ENCODE measurements around the gene MTX2. TPM values are rescaled to one million over a fixed set of nuclear protein-coding genes. Genes with fewer than 3 reads are reported as not detected.

The MTX2 gene
- total RNA-seq, 5 donors from 2014 or later (not counting 1 experiment from before 2014, with no cell fraction given), result 6.6 to 9.9 (median 9.4) TPM

DNA sequence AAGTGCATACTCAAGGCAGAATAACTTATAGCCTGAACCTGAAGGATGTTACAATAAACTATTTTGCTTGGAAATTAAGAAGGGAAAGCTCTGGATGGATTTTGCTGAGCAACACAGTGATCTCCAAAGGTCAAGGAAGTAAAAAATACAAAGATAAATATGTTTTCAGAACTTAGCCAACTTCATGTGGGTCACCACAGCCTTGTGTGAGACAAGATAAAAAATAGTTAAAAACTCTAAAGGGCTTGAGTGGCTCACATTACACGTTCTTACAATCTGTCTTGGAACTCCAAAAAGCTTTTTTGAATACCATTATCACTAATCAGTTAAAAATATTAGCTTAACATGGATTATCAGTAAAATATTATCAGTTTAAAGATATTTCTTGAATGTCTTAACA, 28.9 kb upstream of the MTX2 start:
- Mint-ChIP-seq H3K36me3 (no peaks in the 10 kb centered on the region), H3K4me1 (no peaks in the 10 kb centered on the region), H3K4me3 (no peak overlapping the region), H3K27me3 (peaks cover 40 to 42% of the 10 kb centered on the region in 2 donors), H3K27ac (no peak overlapping the region), H3K9me3 (no peaks in the 10 kb centered on the region)
- ChIA-PET CTCF (no interaction called here), POLR2A (interaction anchor here in 1 of 2 donors (0.5 kb wide), 1 partner anchor 395 kb away, joined by 3 read pairs; no protein-coding TSS in a partner anchor)
- H3K4me3 ChIP-seq (ENCODE audit: control insufficient read depth in 1 of 2, extremely low read depth in 1 of 2, low read length in 1 of 2), result no peak overlapping the region
- DNase-seq (no peak), ATAC-seq (replicated peaks in 1 of 4) (no peak)
- H3K4me1 ChIP-seq (ENCODE audit: control insufficient read depth in 1 of 2, extremely low read depth in 1 of 2, insufficient read depth in 2 of 2, low read length in 2 of 2), result no peaks in the 10 kb centered on the region
- no CpG with 5 or more reads among the region's 1 CpG for WGBS (ENCODE audit: insufficient coverage)
- no peaks in the 10 kb centered on the region for H3K36me3 ChIP-seq (ENCODE audit: control insufficient read depth in 2 of 2, extremely low read depth in 1 of 2, insufficient read depth in 1 of 2, low read length in 1 of 2)
- no peak overlapping the region for H3K27ac ChIP-seq (ENCODE audit: low read length)
- H3K27me3 ChIP-seq (replicated peaks in 1 of 2; ENCODE audit: control insufficient read depth in 2 of 2, extremely low read depth in 1 of 2, insufficient read depth in 2 of 2, low read length in 1 of 2), result peaks cover 2 to 18% of the 10 kb centered on the region in 2 experiments
- no peaks in the 10 kb centered on the region for H3K9me3 ChIP-seq

DNA sequence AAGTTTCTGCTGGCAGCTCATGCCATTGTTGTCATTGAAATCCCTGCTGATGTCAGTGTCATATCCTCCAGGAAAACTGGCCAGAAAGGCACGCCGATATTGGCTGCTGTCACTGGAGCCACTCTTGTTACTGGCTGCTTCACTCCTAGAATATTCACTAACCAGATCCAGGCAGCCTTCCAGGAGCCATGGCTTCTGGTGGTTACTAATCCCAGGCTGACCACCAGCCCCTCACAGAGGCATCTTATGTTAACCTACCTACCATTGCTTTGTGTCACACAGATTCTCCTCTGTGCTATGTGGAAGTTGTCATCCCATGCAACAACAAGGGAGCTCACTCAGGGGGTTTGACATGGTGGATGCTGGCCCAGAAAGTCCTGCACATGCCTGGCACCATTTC, 27.0 kb upstream of the MTX2 start:
- H3K36me3 ChIP-seq (ENCODE audit: control insufficient read depth in 2 of 2, extremely low read depth in 1 of 2, insufficient read depth in 1 of 2, low read length in 1 of 2), result no peaks in the 10 kb centered on the region
- Mint-ChIP-seq H3K4me1 (no peaks in the 10 kb centered on the region), H3K9me3 (no peaks in the 10 kb centered on the region), H3K27me3 (peaks cover 35 to 38% of the 10 kb centered on the region in 2 donors), H3K27ac (no peak overlapping the region), H3K36me3 (no peaks in the 10 kb centered on the region), H3K4me3 (no peak overlapping the region)
- H3K4me1 ChIP-seq (ENCODE audit: control insufficient read depth in 1 of 2, extremely low read depth in 1 of 2, insufficient read depth in 2 of 2, low read length in 2 of 2), result no peaks in the 10 kb centered on the region
- no CpG with 5 or more reads among the region's 2 CpGs for WGBS (ENCODE audit: insufficient coverage)
- H3K4me3 ChIP-seq (ENCODE audit: control insufficient read depth in 1 of 2, extremely low read depth in 1 of 2, low read length in 1 of 2), result no peak overlapping the region
- peaks cover 4 to 21% of the 10 kb centered on the region in 2 experiments for H3K27me3 ChIP-seq (replicated peaks in 1 of 2; ENCODE audit: control insufficient read depth in 2 of 2, extremely low read depth in 1 of 2, insufficient read depth in 2 of 2, low read length in 1 of 2)
- H3K9me3 ChIP-seq, result no peaks in the 10 kb centered on the region
- DNase-seq (no peak), ATAC-seq (replicated peaks in 1 of 4) (no peak)
- CTCF ChIA-PET, result no interaction called here
- no peak overlapping the region for H3K27ac ChIP-seq (ENCODE audit: low read length)
- POLR2A ChIA-PET, result interaction anchor here in 1 of 2 donors (0.6 kb wide), 1 partner anchor 43 kb away, joined by 3 read pairs; no protein-coding TSS in a partner anchor

DNA sequence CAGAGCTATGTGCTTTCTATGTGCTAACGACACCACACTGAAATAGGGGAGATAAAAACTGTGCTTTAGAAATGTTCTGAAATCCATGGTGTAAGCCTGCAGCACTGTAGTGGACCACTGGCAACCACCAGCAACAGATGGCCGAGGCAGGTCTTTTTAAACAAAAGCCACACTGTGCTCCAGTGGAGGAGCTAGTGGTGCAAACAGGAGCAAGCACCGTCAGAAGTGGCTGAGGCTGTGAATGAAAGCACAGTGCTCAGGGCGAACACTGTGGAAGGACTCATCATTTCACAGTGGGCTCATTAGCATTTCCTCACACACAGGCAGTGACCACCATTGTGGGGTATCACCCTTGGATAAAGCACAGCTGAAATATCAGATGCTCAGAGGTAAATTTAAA, 22.9 kb upstream of the MTX2 start:
- Histone ChIP-seq H3K4me3 (ENCODE audit: control insufficient read depth in 1 of 2, extremely low read depth in 1 of 2, low read length in 1 of 2) (no peak overlapping the region), H3K36me3 (ENCODE audit: control insufficient read depth in 2 of 2, extremely low read depth in 1 of 2, insufficient read depth in 1 of 2, low read length in 1 of 2) (no peaks in the 10 kb centered on the region), H3K9me3 (no peaks in the 10 kb centered on the region), H3K27ac (ENCODE audit: low read length) (no peak overlapping the region), H3K4me1 (ENCODE audit: control insufficient read depth in 1 of 2, extremely low read depth in 1 of 2, insufficient read depth in 2 of 2, low read length in 2 of 2) (no peaks in the 10 kb centered on the region), H3K27me3 (replicated peaks in 1 of 2; ENCODE audit: control insufficient read depth in 2 of 2, extremely low read depth in 1 of 2, insufficient read depth in 2 of 2, low read length in 1 of 2) (peaks cover 2 to 16% of the 10 kb centered on the region in 2 experiments)
- Mint-ChIP-seq H3K27ac (no peak overlapping the region), H3K27me3 (peaks cover 17 to 26% of the 10 kb centered on the region in 2 donors), H3K9me3 (peaks cover 0 to 4% (median 4%) of the 10 kb centered on the region in 3 donors), H3K36me3 (no peaks in the 10 kb centered on the region), H3K4me1 (no peaks in the 10 kb centered on the region), H3K4me3 (no peak overlapping the region)
- ChIA-PET CTCF (no interaction called here), POLR2A (interaction anchor here in 1 of 2 donors (0.6 kb wide), 1 partner anchor 459 kb away, joined by 3 read pairs; no protein-coding TSS in a partner anchor)
- WGBS (ENCODE audit: insufficient coverage), result 55% methylated on average over 2 of the region's 4 CpGs
- ATAC-seq (replicated peaks in 1 of 4) (no peak), DNase-seq (no peak)

DNA sequence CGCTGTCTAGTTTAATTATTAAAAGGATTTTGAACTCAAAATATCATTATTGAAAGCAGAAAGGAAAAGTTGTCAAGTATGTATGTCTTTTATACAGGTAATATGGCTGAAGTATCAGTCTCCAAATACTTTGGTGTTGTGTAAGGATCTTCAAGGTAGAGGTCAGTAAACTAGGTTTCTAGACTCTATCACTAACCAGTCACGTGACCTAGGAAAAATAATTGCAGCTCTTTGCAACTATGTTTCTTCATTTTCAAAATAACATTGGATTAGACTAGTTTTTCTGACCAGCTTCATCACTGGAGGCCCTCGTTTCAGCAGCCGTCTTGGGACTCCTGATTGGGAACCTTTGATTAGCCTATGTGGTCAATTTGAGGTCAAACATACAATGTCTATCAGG, 21.4 kb upstream of the MTX2 start:
- H3K27me3 ChIP-seq (replicated peaks in 1 of 2; ENCODE audit: control insufficient read depth in 2 of 2, extremely low read depth in 1 of 2, insufficient read depth in 2 of 2, low read length in 1 of 2), result peaks cover 2 to 10% of the 10 kb centered on the region in 2 experiments
- H3K9me3 ChIP-seq, result no peaks in the 10 kb centered on the region
- no peaks in the 10 kb centered on the region for H3K4me1 ChIP-seq (ENCODE audit: control insufficient read depth in 1 of 2, extremely low read depth in 1 of 2, insufficient read depth in 2 of 2, low read length in 2 of 2)
- H3K9me3 Mint-ChIP-seq, result peaks cover 0 to 4% (median 4%) of the 10 kb centered on the region in 3 donors
- H3K27me3 Mint-ChIP-seq, result peaks cover 17 to 24% of the 10 kb centered on the region in 2 donors
- POLR2A ChIA-PET, result no interaction called here
- no peak for DNase-seq
- CTCF ChIA-PET, result no interaction called here
- no peaks in the 10 kb centered on the region for H3K36me3 Mint-ChIP-seq
- no CpG with 5 or more reads among the region's 4 CpGs for whole genome bisulfite sequencing (ENCODE audit: insufficient coverage)
- no peak overlapping the region for H3K4me3 Mint-ChIP-seq
- H3K4me1 Mint-ChIP-seq, result no peaks in the 10 kb centered on the region
- no peak overlapping the region for H3K27ac Mint-ChIP-seq
- no peak overlapping the region for H3K4me3 ChIP-seq (ENCODE audit: control insufficient read depth in 1 of 2, extremely low read depth in 1 of 2, low read length in 1 of 2)
- H3K27ac ChIP-seq (ENCODE audit: low read length), result no peak overlapping the region
- H3K36me3 ChIP-seq (ENCODE audit: control insufficient read depth in 2 of 2, extremely low read depth in 1 of 2, insufficient read depth in 1 of 2, low read length in 1 of 2), result no peaks in the 10 kb centered on the region
- ATAC-seq (replicated peaks in 1 of 4), result no peak

DNA sequence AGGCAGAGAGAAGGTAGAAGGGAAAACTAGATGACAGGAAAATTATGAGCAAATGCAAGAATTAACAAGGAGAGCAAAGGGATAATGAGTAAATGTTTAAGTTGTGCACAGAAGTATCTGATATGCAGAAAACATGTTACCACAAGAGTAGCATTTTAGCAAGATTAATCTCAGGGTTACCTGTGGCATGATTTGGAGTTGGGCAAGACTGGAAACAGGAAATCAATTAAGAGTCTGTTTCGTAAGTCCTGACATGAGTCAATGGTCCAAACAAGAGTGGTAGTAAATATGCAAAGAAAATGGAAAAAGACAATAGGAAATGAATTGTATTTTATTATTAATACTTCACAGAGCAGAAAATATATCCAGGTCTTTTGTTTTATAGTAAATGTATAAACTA, 17.3 kb upstream of the MTX2 start:
- POLR2A ChIA-PET, result no interaction called here

DNA sequence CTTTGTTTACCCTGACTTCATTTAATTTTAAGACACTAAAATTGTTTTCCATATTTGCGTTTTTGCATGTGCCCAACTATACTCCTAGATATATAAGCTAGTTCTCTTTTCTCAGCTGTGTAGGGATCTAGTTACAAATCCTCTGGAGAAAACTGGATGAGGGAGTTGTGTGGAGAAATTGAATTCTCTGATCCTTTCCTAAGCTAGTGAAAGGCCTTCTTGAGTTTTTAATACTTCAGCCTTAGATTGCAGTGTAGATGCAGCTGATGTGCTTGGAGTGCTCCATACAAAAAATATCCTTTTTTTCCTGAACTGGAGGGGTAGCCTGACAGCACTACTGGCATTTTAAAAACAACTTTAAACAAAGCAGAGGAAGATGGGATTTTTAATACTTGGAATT, 8.6 kb upstream of the MTX2 start:
- Histone ChIP-seq H3K9me3 (no peaks in the 10 kb centered on the region), H3K36me3 (ENCODE audit: control insufficient read depth in 2 of 2, extremely low read depth in 1 of 2, insufficient read depth in 1 of 2, low read length in 1 of 2) (no peaks in the 10 kb centered on the region), H3K4me1 (ENCODE audit: control insufficient read depth in 1 of 2, extremely low read depth in 1 of 2, insufficient read depth in 2 of 2, low read length in 2 of 2) (no peaks in the 10 kb centered on the region), H3K27me3 (replicated peaks in 1 of 2; ENCODE audit: control insufficient read depth in 2 of 2, extremely low read depth in 1 of 2, insufficient read depth in 2 of 2, low read length in 1 of 2) (peaks cover 0 to 6% of the 10 kb centered on the region in 2 experiments), H3K4me3 (ENCODE audit: control insufficient read depth in 1 of 2, extremely low read depth in 1 of 2, low read length in 1 of 2) (no peak overlapping the region), H3K27ac (ENCODE audit: low read length) (no peak overlapping the region)
- CTCF ChIA-PET, result no interaction called here
- Mint-ChIP-seq H3K9me3 (no peaks in the 10 kb centered on the region), H3K27ac (no peak overlapping the region), H3K4me3 (no peak overlapping the region), H3K36me3 (no peaks in the 10 kb centered on the region), H3K4me1 (no peaks in the 10 kb centered on the region), H3K27me3 (peaks cover 16 to 28% of the 10 kb centered on the region in 2 donors)
- WGBS (ENCODE audit: insufficient coverage), result no CpG with 5 or more reads among the region's 1 CpG
- POLR2A ChIA-PET, result no interaction called here
- DNase-seq, result no peak
- ATAC-seq (replicated peaks in 1 of 4), result no peak

More for the DNA sequence above, 17.3 kb upstream of the MTX2 start:
- Histone ChIP-seq H3K4me1 (ENCODE audit: control insufficient read depth in 1 of 2, extremely low read depth in 1 of 2, insufficient read depth in 2 of 2, low read length in 2 of 2) (no peaks in the 10 kb centered on the region), H3K27ac (ENCODE audit: low read length) (no peak overlapping the region), H3K27me3 (replicated peaks in 1 of 2; ENCODE audit: control insufficient read depth in 2 of 2, extremely low read depth in 1 of 2, insufficient read depth in 2 of 2, low read length in 1 of 2) (peaks cover 0 to 8% of the 10 kb centered on the region in 2 experiments), H3K4me3 (ENCODE audit: control insufficient read depth in 1 of 2, extremely low read depth in 1 of 2, low read length in 1 of 2) (no peak overlapping the region), H3K9me3 (no peaks in the 10 kb centered on the region), H3K36me3 (ENCODE audit: control insufficient read depth in 2 of 2, extremely low read depth in 1 of 2, insufficient read depth in 1 of 2, low read length in 1 of 2) (no peaks in the 10 kb centered on the region)
- Mint-ChIP-seq H3K4me1 (no peaks in the 10 kb centered on the region), H3K9me3 (peaks cover 0 to 8% (median 7%) of the 10 kb centered on the region in 3 donors), H3K36me3 (peaks cover 3% of the 10 kb centered on the region), H3K27ac (no peak overlapping the region), H3K27me3 (peaks cover 17 to 29% of the 10 kb centered on the region in 2 donors), H3K4me3 (no peak overlapping the region)
- CTCF ChIA-PET, result no interaction called here
- DNase-seq, result no peak
- ATAC-seq (replicated peaks in 1 of 4), result no peak
- WGBS (ENCODE audit: insufficient coverage), result no CpG with 5 or more reads among the region's 1 CpG

DNA sequence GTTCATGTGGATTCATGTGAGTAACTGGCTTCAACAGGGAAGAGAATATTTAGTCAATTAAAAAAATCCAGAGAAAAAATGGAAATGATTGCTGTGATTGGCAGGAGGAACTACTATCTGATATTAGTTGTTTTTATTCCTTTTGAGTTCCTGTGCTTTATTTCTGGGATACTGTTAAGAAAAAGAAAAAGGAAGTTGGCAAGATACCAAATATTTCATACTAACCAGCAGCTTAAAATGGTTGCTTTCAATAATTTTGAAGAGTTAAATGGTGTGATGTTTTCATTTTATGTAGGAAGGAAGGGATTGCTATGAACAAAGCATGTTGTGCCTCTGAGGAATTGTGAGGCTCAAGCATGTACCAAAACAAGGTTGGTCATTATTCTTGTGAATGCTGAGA, 8.1 kb upstream of the MTX2 start:
- H3K27ac ChIP-seq (ENCODE audit: low read length), result no peak overlapping the region
- Mint-ChIP-seq H3K4me3 (no peak overlapping the region), H3K36me3 (no peaks in the 10 kb centered on the region), H3K9me3 (no peaks in the 10 kb centered on the region), H3K4me1 (no peaks in the 10 kb centered on the region), H3K27ac (no peak overlapping the region), H3K27me3 (peaks cover 15 to 28% of the 10 kb centered on the region in 2 donors)
- no peaks in the 10 kb centered on the region for H3K9me3 ChIP-seq
- no peak for DNase-seq
- H3K4me3 ChIP-seq (ENCODE audit: control insufficient read depth in 1 of 2, extremely low read depth in 1 of 2, low read length in 1 of 2), result no peak overlapping the region
- H3K27me3 ChIP-seq (replicated peaks in 1 of 2; ENCODE audit: control insufficient read depth in 2 of 2, extremely low read depth in 1 of 2, insufficient read depth in 2 of 2, low read length in 1 of 2), result peaks cover 0 to 6% of the 10 kb centered on the region in 2 experiments
- no peak for ATAC-seq (replicated peaks in 1 of 4)
- no peaks in the 10 kb centered on the region for H3K4me1 ChIP-seq (ENCODE audit: control insufficient read depth in 1 of 2, extremely low read depth in 1 of 2, insufficient read depth in 2 of 2, low read length in 2 of 2)
- H3K36me3 ChIP-seq (ENCODE audit: control insufficient read depth in 2 of 2, extremely low read depth in 1 of 2, insufficient read depth in 1 of 2, low read length in 1 of 2), result no peaks in the 10 kb centered on the region
- POLR2A ChIA-PET, result no interaction called here
- CTCF ChIA-PET, result no interaction called here

All from T-cell (primary cell).